Measurements from ENCODE around the gene PYGO2. TPM values are rescaled to one million over a fixed set of nuclear protein-coding genes. Genes with fewer than 3 reads are reported as not detected.
A peak's percentile ranks its signal among the peaks of the same experiment; 100 is the strongest.

Gene PYGO2
- total and polyA plus RNA-seq, 7 donors: 13.6 to 26.9 (median 16.8) TPM

GRCh38 chr1:154959426-154959780 is 2.2 kb downstream of the PYGO2 start:
- intact Hi-C loops (cut with DNase I): no loop called here
- peaks cover 16 to 34% (median 25%) of the 10 kb centered on the region in 4 donors for H3K36me3 ChIP-seq
- 94 to 96% methylated on average over 7 of the region's 7 CpGs for WGBS, 2 donors
- no peaks in the 10 kb centered on the region for H3K9me3 ChIP-seq
- TF ChIP-seq CTCF (IDR thresholded peaks at IDR 0.05) (no peak), EP300 (IDR thresholded peaks at IDR 0.05) (no peak), POLR2A (IDR thresholded peaks at IDR 0.05) (no peak), POLR2AphosphoS5 (IDR thresholded peaks at IDR 0.05) (no peak)
- peak overlapping the region in 1 of 4 donors; percentile 11 for H3K27ac ChIP-seq
- H3K4me1 ChIP-seq: peaks cover 0 to 61% (median 55%) of the 10 kb centered on the region in 4 donors
- DNase-seq: no peak
- H3K4me3 ChIP-seq: no peak overlapping the region
- H3K27me3 ChIP-seq: no peaks in the 10 kb centered on the region

GRCh38 chr1:154958681-154959425 is 2.7 kb downstream of the PYGO2 start:
- H3K4me3 ChIP-seq: no peak overlapping the region
- peaks cover 0 to 66% (median 61%) of the 10 kb centered on the region in 4 donors for H3K4me1 ChIP-seq
- no peaks in the 10 kb centered on the region for H3K9me3 ChIP-seq
- H3K27ac ChIP-seq: no peak overlapping the region
- TF ChIP-seq POLR2A (IDR thresholded peaks at IDR 0.05) (no peak), EP300 (IDR thresholded peaks at IDR 0.05) (no peak), CTCF (IDR thresholded peaks at IDR 0.05) (no peak), POLR2AphosphoS5 (IDR thresholded peaks at IDR 0.05) (no peak)
- no peak for DNase-seq
- no peaks in the 10 kb centered on the region for H3K27me3 ChIP-seq
- H3K36me3 ChIP-seq: peaks cover 14 to 28% (median 20%) of the 10 kb centered on the region in 4 donors
- intact Hi-C loops (cut with DNase I): no loop called here
- WGBS, 2 donors: 90 to 93% methylated on average over 16 of the region's 16 CpGs

- H3K27me3 ChIP-seq: no peaks in the 10 kb centered on the region
- no peak overlapping the region for H3K4me3 ChIP-seq
- intact Hi-C loops (cut with DNase I): no loop called here
- WGBS, 2 donors: 87 to 89% methylated on average over 2 of the region's 2 CpGs
- peaks cover 11 to 20% (median 16%) of the 10 kb centered on the region in 4 donors for H3K36me3 ChIP-seq
- TF ChIP-seq EP300 (IDR thresholded peaks at IDR 0.05) (no peak), POLR2AphosphoS5 (IDR thresholded peaks at IDR 0.05) (no peak)
- H3K27ac ChIP-seq: peak overlapping the region; percentile 86 to 88 (median 87)
- DNase-seq: no peak
- peaks cover 0 to 69% (median 66%) of the 10 kb centered on the region in 4 donors for H3K4me1 ChIP-seq
- H3K9me3 ChIP-seq: no peaks in the 10 kb centered on the region
Observed at GRCh38 chr1:154958036-154958435, 3.5 kb downstream of the PYGO2 start.

- Histone ChIP-seq H3K36me3 (peaks cover 11 to 16% (median 16%) of the 10 kb centered on the region in 4 donors), H3K9me3 (no peaks in the 10 kb centered on the region), H3K4me1 (peaks cover 0 to 69% (median 67%) of the 10 kb centered on the region in 4 donors), H3K4me3 (no peak overlapping the region), H3K27ac (peak overlapping the region; percentile 86 to 88 (median 87)), H3K27me3 (no peaks in the 10 kb centered on the region)
- WGBS, 2 donors: 45 to 52% methylated on average over 9 of the region's 9 CpGs
- TF ChIP-seq POLR2AphosphoS5 (IDR thresholded peaks at IDR 0.05): no peak
- TF ChIP-seq POLR2A (IDR thresholded peaks at IDR 0.05): no peak
- no peak for TF ChIP-seq CTCF (IDR thresholded peaks at IDR 0.05)
- TF ChIP-seq EP300 (IDR thresholded peaks at IDR 0.05): no peak
- intact Hi-C loops (cut with DNase I): no loop called here
- no peak for DNase-seq
Observed at GRCh38 chr1:154957091-154957657, 4.4 kb downstream of the PYGO2 start.

GRCh38 chr1:154956544-154956941 is 5.0 kb downstream of the PYGO2 start:
- H3K27ac ChIP-seq: peak overlapping the region; percentile 86 to 88 (median 87)
- DNase-seq: peak; percentile 82
- no peak for TF ChIP-seq POLR2AphosphoS5 (IDR thresholded peaks at IDR 0.05)
- no peak for TF ChIP-seq POLR2A (IDR thresholded peaks at IDR 0.05)
- no peak for TF ChIP-seq EP300 (IDR thresholded peaks at IDR 0.05)
- no peak for TF ChIP-seq CTCF (IDR thresholded peaks at IDR 0.05)
- intact Hi-C loops (cut with DNase I): no loop called here
- H3K9me3 ChIP-seq: no peaks in the 10 kb centered on the region
- H3K36me3 ChIP-seq: peaks cover 11 to 18% (median 17%) of the 10 kb centered on the region in 4 donors
- peak overlapping the region; percentile 50 to 62 (median 60) for H3K4me3 ChIP-seq
- WGBS, 2 donors: 18 to 25% methylated on average over 6 of the region's 6 CpGs
- H3K4me1 ChIP-seq: peaks cover 0 to 75% (median 69%) of the 10 kb centered on the region in 4 donors
- H3K27me3 ChIP-seq: no peaks in the 10 kb centered on the region

Data from sigmoid colon (tissue), 7 donors.